Peyer's patch (tissue), 4 donors: ENCODE results near the gene SPANXN3. TPM values are rescaled to one million over a fixed set of nuclear protein-coding genes. Genes with fewer than 3 reads are reported as not detected.

Experiments
- DNase-seq, 3 donors: peaks; one replicate each; pipeline ENCODE4 v3.0.0-alpha.2; 2017 to 2019
- H3K27ac ChIP-seq, 4 donors: fragments of 200-600 bp; sonication (generic); one replicate each; pipeline ENCODE4 v1.5.1; 2016 to 2019
- H3K27me3 ChIP-seq, 2 donors: fragments of 200-600 bp; sonication (generic); one replicate each; pipeline ENCODE4 v1.5.1; 2019
- H3K36me3 ChIP-seq, 3 donors: fragments of 200-600 bp; sonication (generic); one replicate each; pipeline ENCODE4 v1.5.1; 2016 to 2019
- H3K4me1 ChIP-seq, 4 donors: fragments of 200-600 bp; sonication (generic); one replicate each; pipeline ENCODE4 v1.5.1; 2016 to 2019
- H3K4me3 ChIP-seq, 4 donors: fragments of 200-600 bp; sonication (generic); 1 replicate in 3 of 4; 2 replicates in 1 of 4; pipeline ENCODE4 v1.5.1; 2016 to 2019; ENCODE audit warnings: mild to moderate bottlenecking in 1 of 4
- H3K9me3 ChIP-seq, 4 donors: fragments of 200-600 bp; sonication (generic); one replicate each; pipeline ENCODE4 v1.5.1; 2016 to 2019; ENCODE audit warnings: mild to moderate bottlenecking in 1 of 4
- POLR2A ChIP-seq, 2 donors: fragments of 450-650 bp; IDR thresholded peaks; one replicate each; pipeline ENCODE4 v1.5.1; 2017; ENCODE audit warnings: antibody characterized with exemption in 2 of 2, mild to moderate bottlenecking in 2 of 2, moderate library complexity in 2 of 2
- total RNA-seq, 4 donors: library from RNA; depleted of rRNA; stranded (reverse); fragments of >200 nt; gene quantifications; one replicate each; pipeline ENCODE4 v1.1.0, GENCODE V29; 2016
- TF ChIP-seq, protein P1 (sequence below), 6 experiments: fragments of 450-650 bp in 4 of 6; fragments of 200-600 bp in 2 of 6; sonication (generic) in 1 of 6; IDR thresholded peaks; one replicate each; pipeline ENCODE4 v1.5.1; 2017 to 2019; ENCODE audit warnings: antibody characterized with exemption in 6 of 6, mild to moderate bottlenecking in 3 of 6, moderate library complexity in 1 of 6

The SPANXN3 gene
- total RNA-seq, 4 donors from 2014 or later = not detected

DNA sequence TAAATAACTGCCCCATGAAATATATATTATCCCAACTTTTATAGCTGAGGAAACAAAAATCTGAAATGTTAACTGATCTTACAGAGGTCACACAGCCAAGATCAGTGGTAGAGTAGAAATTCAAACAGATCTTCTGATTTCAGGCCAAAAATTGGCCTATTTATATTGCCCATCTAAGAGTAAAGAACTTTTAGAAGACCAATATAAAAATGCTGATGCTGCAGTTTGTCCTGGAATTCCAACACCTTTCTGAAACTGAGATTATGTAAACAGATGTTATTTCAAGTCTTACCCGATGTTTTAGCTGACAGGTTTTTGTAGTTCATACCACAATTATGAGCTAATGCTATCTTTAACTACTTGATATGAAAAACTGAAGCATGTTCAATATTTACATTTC is 51.1 kb downstream of the SPANXN3 start:
- H3K36me3 ChIP-seq = no peaks in the 10 kb centered on the region
- no peaks in the 10 kb centered on the region for H3K4me1 ChIP-seq
- no peak overlapping the region for H3K27ac ChIP-seq
- no peaks in the 10 kb centered on the region for H3K9me3 ChIP-seq
- DNase-seq = no peak
- TF ChIP-seq POLR2A (IDR thresholded peaks at IDR 0.05) = no peak
- TF ChIP-seq, protein P1, sequence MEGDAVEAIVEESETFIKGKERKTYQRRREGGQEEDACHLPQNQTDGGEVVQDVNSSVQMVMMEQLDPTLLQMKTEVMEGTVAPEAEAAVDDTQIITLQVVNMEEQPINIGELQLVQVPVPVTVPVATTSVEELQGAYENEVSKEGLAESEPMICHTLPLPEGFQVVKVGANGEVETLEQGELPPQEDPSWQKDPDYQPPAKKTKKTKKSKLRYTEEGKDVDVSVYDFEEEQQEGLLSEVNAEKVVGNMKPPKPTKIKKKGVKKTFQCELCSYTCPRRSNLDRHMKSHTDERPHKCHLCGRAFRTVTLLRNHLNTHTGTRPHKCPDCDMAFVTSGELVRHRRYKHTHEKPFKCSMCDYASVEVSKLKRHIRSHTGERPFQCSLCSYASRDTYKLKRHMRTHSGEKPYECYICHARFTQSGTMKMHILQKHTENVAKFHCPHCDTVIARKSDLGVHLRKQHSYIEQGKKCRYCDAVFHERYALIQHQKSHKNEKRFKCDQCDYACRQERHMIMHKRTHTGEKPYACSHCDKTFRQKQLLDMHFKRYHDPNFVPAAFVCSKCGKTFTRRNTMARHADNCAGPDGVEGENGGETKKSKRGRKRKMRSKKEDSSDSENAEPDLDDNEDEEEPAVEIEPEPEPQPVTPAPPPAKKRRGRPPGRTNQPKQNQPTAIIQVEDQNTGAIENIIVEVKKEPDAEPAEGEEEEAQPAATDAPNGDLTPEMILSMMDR (IDR thresholded peaks at IDR 0.05) = no peak
- H3K27me3 ChIP-seq = no peaks in the 10 kb centered on the region
- no peak overlapping the region for H3K4me3 ChIP-seq

DNA sequence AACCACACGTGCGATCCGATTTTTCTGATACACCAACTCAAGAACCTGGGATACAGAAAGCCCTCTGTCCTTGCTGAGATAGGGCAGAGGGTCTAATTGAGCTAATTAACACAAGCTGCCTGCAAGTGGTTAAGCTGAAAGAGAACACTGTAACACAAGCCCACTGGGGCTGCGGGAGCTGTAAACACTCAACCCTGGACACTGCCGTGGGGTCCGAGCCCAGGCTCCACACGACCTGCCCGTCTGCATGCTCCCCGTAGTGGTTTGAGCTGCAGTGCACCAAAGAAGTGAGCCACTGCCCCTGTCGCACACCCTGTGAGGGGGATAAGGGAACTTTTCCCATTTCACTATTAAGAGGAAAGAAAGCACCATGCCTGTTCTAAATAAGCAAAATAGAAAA is 54.6 kb downstream of the SPANXN3 start:
- no peaks in the 10 kb centered on the region for H3K9me3 ChIP-seq
- H3K4me3 ChIP-seq = no peak overlapping the region
- DNase-seq = no peak
- H3K27me3 ChIP-seq = no peaks in the 10 kb centered on the region
- no peak overlapping the region for H3K27ac ChIP-seq
- TF ChIP-seq POLR2A (IDR thresholded peaks at IDR 0.05) = no peak
- TF ChIP-seq, protein P1 (IDR thresholded peaks at IDR 0.05) = no peak
- H3K36me3 ChIP-seq = no peaks in the 10 kb centered on the region
- H3K4me1 ChIP-seq = no peaks in the 10 kb centered on the region

DNA sequence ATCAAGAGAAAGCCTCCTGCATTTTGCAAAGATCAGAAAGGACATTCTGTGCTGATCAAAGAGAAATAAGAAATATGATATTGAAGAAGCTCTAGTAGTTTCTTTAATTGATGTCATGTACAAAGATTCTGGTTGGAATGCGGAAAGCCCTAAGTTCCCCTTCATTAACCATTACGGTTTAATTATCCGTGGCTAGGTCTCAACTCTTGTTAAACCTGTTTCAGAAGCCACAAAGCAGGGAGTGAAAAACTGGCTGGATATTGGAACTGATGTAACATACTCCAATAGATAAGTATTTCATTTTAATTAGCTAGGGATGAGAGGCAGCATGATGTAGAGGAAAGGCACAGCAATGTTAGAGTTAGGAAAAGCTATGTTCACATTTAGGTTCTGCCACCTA is 55.7 kb downstream of the SPANXN3 start:
- Histone ChIP-seq H3K27ac (no peak overlapping the region), H3K27me3 (no peaks in the 10 kb centered on the region), H3K4me1 (no peaks in the 10 kb centered on the region), H3K36me3 (no peaks in the 10 kb centered on the region), H3K9me3 (no peaks in the 10 kb centered on the region), H3K4me3 (no peak overlapping the region)
- DNase-seq = no peak
- TF ChIP-seq, protein P1 (IDR thresholded peaks at IDR 0.05) = no peak
- TF ChIP-seq POLR2A (IDR thresholded peaks at IDR 0.05) = no peak

Other genes with a start within 250 kb of the SPANXN3 start
- 1 to 10 TPM in 1 of 4 donors, under 1 TPM in 1, not detected in 2; 0.28 to 1.2 TPM for gene SLITRK4, start 118.6 kb upstream of the SPANXN3 start, total RNA-seq
- gene SPANXN2, start 203.3 kb upstream of the SPANXN3 start, total RNA-seq = not detected